NB4 (cell line): Measurements from ENCODE around the gene ITGB3BP.

Experiments
- DNase-seq: peaks from one replicate; pipeline ENCODE4 v3.0.0; 2010; ENCODE audit warnings: low read depth
- H3K4me3 ChIP-seq: one replicate; pipeline ENCODE4 v1.5.1; 2011; ENCODE audit warnings: mild to moderate bottlenecking, low read depth, low read length, moderate library complexity
- MYC ChIP-seq: IDR thresholded peaks from 2 replicates; pipeline ENCODE4 v1.6.1; 2011; ENCODE audit warnings: low read depth, low read length
- POLR2A ChIP-seq: IDR thresholded peaks from 2 replicates; pipeline ENCODE4 v1.6.1; 2011; ENCODE audit warnings: mild to moderate bottlenecking; ENCODE audit not compliant: insufficient read length; ENCODE audit errors: extremely low read depth
- TF ChIP-seq, protein P1 (sequence below): IDR thresholded peaks from 2 replicates; pipeline ENCODE4 v1.6.1; 2011; ENCODE audit warnings: low read depth, low read length
- TF ChIP-seq, protein P2 (sequence below): IDR thresholded peaks from one replicate; pipeline ENCODE4 v1.5.1; 2012; ENCODE audit warnings: low read depth, low read length

Gene ITGB3BP

DNA sequence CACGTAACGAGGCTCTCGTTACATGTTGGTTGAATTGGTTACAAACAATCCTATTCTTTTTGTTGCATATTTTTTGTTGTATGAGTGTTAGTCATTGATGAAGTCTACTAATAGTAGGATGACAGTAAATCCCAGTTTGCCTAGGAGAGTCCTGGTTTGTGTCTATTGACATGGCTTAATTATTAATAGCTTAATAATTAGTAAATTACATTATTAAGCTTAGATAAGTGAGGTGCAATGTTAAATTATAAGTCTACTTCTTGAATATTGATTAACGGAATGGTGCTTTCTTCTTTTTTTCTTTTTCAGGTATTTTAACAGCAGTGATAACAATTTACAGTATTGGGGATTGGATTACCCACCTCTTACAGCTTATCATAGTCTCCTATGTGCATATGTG lies 121.1 kb downstream of the ITGB3BP start:
- H3K4me3 ChIP-seq, result no peak overlapping the region
- TF ChIP-seq, protein P1, sequence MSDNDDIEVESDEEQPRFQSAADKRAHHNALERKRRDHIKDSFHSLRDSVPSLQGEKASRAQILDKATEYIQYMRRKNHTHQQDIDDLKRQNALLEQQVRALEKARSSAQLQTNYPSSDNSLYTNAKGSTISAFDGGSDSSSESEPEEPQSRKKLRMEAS, result no peak
- TF ChIP-seq MYC, result no peak
- TF ChIP-seq, protein P2, sequence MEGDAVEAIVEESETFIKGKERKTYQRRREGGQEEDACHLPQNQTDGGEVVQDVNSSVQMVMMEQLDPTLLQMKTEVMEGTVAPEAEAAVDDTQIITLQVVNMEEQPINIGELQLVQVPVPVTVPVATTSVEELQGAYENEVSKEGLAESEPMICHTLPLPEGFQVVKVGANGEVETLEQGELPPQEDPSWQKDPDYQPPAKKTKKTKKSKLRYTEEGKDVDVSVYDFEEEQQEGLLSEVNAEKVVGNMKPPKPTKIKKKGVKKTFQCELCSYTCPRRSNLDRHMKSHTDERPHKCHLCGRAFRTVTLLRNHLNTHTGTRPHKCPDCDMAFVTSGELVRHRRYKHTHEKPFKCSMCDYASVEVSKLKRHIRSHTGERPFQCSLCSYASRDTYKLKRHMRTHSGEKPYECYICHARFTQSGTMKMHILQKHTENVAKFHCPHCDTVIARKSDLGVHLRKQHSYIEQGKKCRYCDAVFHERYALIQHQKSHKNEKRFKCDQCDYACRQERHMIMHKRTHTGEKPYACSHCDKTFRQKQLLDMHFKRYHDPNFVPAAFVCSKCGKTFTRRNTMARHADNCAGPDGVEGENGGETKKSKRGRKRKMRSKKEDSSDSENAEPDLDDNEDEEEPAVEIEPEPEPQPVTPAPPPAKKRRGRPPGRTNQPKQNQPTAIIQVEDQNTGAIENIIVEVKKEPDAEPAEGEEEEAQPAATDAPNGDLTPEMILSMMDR, result no peak
- TF ChIP-seq POLR2A, result no peak
- no peak for DNase-seq
